T-helper 1 cell (primary cell): ENCODE measurements around the gene GAA.

Experiments
- DNase-seq, 5 donors: peaks; one replicate each; pipeline ENCODE4 v3.0.0-alpha.2; 2012 to 2020

The GAA gene

DNA sequence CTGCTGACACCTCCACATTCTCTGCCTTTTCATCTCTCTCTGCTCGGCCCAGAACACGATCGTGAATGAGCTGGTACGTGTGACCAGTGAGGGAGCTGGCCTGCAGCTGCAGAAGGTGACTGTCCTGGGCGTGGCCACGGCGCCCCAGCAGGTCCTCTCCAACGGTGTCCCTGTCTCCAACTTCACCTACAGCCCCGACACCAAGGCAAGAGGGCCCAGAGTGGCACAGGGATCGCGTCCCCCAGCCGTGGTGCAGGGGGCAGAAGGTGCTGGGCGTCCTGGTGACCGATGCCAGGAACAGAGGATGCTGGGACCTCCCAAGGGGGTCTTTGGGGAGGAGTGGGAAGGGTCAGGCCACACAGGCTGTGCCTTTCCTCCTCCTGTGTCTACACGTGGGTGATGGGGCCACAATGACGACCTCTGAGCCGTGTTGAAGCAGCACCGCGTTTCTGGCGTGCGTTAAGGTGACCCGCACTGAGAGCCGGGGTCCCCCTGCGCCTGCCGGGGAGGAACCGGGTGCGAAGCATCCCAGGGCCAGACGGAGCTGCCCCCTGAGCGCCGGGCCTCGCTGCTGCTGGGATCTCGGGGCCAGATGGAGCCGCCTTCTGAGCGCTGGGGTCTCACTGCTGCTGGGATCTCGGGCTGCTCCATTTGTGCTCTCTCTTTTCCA, 17.4 kb downstream of the GAA start:
- no peak for DNase-seq

DNA sequence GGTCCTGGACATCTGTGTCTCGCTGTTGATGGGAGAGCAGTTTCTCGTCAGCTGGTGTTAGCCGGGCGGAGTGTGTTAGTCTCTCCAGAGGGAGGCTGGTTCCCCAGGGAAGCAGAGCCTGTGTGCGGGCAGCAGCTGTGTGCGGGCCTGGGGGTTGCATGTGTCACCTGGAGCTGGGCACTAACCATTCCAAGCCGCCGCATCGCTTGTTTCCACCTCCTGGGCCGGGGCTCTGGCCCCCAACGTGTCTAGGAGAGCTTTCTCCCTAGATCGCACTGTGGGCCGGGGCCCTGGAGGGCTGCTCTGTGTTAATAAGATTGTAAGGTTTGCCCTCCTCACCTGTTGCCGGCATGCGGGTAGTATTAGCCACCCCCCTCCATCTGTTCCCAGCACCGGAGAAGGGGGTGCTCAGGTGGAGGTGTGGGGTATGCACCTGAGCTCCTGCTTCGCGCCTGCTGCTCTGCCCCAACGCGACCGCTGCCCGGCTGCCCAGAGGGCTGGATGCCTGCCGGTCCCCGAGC, 17.9 kb downstream of the GAA start:
- no peak for DNase-seq

DNA sequence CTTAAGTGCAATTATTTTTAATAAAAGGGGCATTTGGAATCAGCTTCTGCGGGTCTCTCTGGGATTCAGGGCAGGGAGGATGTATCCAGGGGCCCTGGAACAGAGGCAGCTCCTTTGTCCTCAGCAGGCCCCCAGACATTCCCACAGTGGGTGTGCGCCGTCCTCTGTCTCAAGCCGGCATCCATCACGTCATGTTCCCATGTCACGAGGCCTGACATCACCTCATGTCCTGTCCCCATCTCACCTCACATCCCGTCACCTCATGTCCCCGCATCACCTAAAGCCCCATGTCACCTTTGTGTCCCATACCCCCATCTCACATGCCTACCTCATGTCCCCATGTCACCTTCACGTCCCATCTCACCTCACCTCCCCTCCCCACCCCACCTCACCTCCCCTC, 18.5 kb downstream of the GAA start:
- DNase-seq: no peak

GRCh38 chr17:80122026-80122575, 20.7 kb downstream of the GAA start:
- no peak for DNase-seq

GRCh38 chr17:80122926-80123505, 21.6 kb downstream of the GAA start:
- no peak for DNase-seq

- no peak for DNase-seq
Observed at GRCh38 chr17:80123791-80124190, 22.4 kb downstream of the GAA start.

- no peak for DNase-seq
Observed at GRCh38 chr17:80124351-80124981, 23.1 kb downstream of the GAA start.

DNA sequence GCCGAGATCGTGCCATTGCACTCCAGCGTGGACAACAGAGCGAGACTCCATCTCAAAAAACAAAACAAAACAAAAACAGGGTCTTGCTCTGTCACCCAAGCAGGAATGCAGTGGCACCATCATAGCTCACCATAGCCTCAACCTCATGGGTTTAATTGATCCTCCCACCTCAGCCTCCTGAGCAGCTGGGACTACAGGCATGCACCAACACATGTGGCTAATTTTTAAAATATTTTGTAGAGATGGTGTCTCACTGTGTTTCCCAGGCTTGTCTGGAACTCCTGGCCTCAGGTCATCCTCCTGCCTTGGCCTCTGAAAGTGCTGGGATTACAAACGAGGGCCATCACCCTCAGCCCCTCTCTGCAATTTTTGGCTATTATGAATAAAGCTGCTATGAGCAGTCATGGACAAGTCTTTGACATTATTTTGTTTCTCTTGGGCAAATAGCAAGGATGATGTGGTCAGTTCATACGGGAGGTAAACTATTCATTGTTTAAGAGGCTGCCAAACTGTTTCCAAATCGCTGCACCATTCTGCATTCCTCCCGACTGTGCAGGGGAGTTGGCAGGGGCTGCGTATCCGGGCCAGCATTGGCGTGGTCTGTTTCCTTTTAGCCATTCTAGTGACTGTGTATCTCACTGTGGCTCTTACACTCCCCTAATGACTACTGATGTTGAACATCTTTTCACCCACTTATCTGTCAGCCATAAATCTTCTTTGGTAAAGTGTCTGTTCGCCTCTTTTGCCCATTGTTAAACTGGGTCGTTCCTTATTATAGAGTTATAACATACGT, 24.5 kb downstream of the GAA start:
- DNase-seq: no peak

DNA sequence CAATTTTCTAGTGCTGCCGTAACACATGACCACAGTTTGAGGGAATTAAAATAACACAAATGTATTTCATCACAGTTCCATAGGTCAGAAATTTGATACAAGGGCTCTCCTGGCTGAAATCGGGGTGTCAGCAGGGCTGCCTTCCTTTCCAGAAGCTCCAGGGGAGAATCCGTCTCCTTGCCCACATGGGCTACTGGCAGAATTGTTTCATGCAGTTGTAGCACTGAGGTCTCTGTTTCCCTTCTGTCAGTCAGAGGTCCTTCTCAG, 25.0 kb downstream of the GAA start:
- DNase-seq: no peak

DNA sequence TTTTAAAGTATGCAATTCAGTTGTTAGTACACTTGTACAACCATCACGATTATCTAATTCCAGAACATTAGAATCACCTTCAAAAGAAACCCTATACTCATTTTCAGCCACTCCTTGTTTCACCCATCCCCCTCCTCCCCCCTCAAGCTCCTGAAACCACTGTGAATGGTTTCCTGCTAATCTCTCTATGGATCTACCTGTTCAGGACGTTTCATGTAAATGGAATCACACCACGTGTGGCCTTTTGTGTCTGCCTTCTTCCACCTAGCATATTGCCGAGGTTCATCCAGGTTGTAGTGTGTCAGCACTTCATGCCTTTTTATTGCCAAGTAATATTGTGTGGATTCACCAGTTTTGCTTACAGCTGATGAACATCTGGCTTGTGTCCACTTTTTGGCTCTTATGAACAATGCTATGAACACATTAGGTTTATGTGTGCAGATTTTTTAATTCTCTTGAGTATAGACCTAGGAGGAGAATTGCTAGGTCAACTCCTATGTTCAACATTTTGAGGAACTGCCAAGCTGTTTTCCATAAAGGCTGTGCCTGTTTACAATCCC, 27.7 kb downstream of the GAA start:
- DNase-seq: no peak

- no peak for DNase-seq
Observed at GRCh38 chr17:80130992-80131391, 29.6 kb downstream of the GAA start.

GRCh38 chr17:80132906-80133625, 31.7 kb downstream of the GAA start:
- no peak for DNase-seq

GRCh38 chr17:80133626-80133970, 32.2 kb downstream of the GAA start:
- no peak for DNase-seq

GRCh38 chr17:80137131-80137530, 35.8 kb downstream of the GAA start:
- DNase-seq: no peak

DNA sequence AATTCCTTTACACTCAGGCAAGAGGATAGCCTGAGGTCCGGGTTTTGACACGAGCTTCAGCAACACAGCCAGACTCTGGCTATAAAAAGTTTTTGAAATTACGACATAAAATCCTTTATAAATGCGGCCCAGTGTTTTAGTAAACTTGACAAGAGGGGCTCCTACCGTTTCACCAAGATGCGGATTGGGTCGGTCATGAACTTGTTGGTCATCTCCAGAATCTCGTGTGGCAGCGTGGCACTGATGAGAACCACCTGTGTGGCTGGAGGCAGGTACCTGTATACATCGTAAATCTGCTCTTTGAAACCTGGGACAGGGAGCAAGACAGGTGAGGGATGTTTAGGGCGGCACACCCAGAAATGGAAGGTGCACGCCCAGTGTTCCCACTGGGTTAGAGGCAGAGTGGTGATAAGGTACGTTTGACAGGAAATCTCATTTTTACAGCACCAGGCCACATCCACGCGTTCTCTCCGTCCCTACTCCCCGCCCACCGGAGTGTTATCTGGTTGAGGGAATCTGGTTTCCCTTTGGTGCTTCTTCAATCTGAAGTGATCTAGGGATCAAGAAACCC, 37.6 kb downstream of the GAA start:
- DNase-seq: no peak

DNA sequence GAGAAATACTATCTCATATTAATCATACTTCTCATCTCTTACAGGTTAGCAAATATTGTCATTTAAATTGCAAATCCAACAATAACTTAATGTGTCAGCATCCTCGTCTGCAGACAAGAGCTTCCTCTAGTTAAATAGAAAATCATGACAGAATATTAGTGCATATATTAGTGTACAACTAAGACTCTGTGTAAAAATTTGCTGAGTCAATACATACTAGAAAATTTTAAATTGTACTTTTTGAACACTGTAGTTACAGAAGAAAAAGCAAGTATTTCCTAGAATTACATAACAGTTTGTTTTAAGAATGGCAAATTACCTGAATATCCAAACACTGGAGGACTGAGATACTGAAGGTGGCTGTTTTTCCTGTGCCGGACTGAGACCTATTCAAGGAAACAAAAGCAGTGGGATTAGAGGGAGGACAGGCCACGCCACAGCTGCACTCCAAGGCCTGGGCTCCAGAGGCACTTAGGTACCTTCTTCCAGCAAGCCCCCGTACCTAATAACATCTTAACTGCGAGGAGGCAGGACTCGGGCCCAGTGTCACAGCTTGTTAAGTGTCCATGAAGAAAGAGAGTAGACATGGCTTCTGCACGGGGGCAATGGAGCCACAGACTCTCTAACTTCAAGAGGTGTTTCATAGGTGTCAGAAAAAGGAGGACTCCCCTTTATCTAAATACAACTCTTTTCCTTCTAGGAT, 40.2 kb downstream of the GAA start:
- DNase-seq: no peak

GRCh38 chr17:80142929-80143328, 41.5 kb downstream of the GAA start:
- no peak for DNase-seq

DNA sequence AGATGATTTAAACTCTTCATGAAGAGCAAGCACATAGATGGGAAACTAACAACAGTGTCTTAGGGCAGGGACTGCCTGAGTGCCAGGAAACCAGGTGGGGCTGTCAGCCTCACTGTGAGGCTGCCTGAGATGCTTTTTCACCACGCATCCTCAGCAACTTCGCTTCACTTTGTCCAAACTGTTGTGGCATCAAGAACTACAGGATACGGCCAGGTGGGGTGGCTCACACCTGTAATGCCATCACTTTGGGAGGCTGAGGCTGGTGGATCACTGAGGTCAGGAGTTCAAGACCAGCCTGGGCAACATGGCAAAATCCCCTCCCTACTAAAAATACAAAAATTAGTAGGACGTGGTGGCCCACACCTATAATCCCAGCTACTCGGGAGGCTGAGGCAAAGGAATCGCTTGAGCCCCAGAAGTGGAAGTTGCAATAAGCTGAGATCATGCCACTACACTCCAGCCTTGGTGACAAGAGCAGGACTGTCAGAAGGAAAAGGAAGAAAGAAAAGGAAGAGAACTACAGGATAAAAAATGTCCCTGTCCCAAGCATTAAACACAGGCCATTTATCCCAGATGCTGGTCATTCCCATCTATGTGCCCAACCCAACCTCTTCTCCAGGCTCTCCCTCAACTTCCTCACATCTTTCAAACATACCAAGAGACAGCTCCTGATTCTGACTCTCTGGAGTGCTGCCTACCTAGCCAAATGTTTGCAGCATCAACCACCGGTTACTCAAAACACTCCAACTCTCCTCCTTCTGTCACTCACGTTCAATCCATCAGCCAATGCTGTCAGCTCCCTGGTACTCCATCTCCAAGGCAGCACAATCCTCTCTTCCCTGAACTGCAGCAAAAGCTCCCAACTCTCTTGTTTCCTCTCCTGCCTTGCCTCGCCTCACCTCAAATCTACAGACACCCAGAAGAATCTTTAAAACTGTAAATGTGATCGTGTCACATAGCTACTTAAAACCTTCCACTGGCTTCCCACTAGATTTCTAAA, 44.0 kb downstream of the GAA start:
- peak in 1 of 5 donors; percentile 35 for DNase-seq

- peak in 1 of 5 donors; percentile 35 for DNase-seq
Observed at GRCh38 chr17:80146121-80147034, 45.0 kb downstream of the GAA start.
